Stimulated activated CD8-positive, alpha-beta memory T cell treated with anti-CD3 and anti-CD28 coated beads, Interleukin-12 subunit alpha, Interleukin-12 subunit beta, amount 100 ng/mL, for 24 hours (primary cell): Measurements from ENCODE around the gene AGAP1.
"Not testable (repeated sequence)": the region's sequence is repeated elsewhere in the genome, so short reads cannot be mapped to it uniquely, and the experiment has no call there.

Source experiments
- DNase-seq: peaks from one replicate; pipeline ENCODE4 v3.0.0-alpha.2; 2020; ENCODE audit errors: extremely low read depth

Gene AGAP1

DNA sequence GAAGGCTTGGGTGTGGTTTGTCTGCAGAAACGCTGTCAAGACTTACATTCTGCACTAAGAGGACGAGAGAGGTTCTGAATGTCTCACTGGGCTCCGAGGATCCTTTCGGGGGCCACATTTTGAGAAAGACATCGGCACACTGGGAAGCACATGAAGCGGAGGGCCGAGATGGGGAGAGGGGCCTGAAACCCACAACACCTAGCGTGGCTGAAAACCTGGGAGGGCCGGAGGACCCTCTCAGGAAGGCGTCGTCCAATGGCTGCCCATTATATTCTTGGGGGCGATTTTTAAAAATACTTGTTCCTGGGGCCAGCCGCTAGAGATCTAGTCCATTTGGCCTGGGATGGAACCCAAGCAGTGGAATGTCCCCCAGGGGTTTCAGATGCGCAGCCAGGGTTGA is 444.8 kb downstream of the AGAP1 start:
- no peak for DNase-seq

DNA sequence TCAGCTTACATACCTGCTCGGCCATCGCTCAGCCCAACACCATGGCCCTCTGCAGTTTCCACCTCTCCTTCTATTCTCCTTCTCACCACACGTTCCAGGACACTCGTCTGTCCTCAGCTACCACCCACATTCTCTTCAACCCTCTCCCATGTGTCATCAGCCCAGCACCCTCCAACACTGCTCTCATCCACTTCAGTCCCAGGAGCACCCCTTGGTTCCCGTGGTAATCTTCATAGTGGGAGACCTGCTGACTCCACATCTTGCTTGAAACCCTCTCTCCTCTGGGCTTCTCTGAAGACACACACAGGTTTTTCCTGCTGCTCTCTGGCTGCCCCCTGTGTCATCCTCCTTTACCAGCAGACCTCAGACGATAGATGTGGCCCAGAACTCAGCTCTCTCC is 445.6 kb downstream of the AGAP1 start:
- no peak for DNase-seq

DNA sequence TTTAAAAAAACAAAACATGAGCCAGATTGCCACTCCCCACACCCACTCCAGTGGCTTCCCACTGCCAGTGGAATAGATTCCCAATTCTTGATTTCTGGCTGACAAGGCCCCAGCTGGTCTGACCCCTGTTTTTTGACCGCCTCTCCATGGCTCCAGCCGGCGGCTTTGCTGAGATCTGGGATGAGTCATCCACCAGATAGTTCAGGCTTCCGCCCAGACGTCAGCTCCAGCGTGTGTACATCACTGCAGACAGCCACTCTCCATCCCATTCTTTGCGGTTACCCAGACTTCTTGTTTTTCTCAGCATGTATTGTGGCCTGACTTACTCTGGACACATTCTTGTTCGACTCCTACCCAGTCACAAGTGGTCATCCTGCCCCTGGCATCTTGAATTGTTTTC is 446.5 kb downstream of the AGAP1 start:
- no peak for DNase-seq

DNA sequence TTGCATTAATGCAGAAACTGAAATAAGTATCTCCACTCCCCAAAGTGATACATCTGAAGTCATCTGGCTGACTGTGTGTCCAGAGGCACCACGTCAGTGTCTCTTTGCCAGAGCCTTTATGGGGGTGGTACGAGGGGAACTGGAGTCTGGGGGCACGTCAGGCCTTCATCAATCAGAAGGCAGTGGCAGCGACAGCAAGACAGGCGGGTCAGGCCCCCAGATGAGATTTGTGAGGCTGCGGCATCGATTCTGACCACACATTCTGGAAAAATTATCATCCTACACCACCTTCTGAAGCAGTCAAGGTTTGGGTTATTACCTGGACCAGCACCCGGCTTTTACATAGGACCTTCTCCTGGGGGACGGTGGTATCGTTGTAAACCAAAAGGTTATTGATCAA is 450.7 kb downstream of the AGAP1 start:
- no peak for DNase-seq

DNA sequence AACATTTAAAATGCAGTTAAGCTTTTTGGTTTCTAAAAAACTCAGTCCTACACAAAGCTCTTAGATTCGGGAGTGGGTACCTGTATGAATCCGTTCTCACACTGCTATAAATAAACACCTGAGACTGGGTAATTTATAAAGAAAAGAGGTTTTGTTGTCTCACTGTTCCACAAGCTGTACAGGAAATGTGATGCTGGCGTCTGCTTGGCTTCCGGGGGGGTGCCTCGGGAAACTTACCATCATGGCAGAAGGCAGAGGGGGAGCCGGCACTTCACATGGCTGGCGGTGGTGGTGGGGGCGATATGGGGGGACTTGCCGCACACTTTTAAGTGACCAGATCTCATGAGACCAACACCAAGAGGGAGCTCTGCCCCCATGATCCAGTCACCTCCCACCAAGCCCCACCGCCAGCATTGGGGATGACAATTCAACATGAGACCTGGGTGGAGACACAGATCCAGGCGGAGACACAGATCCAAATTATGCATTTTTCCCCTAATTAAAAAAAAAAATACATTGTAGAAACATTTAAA is 451.8 kb downstream of the AGAP1 start:
- DNase-seq = no peak

DNA sequence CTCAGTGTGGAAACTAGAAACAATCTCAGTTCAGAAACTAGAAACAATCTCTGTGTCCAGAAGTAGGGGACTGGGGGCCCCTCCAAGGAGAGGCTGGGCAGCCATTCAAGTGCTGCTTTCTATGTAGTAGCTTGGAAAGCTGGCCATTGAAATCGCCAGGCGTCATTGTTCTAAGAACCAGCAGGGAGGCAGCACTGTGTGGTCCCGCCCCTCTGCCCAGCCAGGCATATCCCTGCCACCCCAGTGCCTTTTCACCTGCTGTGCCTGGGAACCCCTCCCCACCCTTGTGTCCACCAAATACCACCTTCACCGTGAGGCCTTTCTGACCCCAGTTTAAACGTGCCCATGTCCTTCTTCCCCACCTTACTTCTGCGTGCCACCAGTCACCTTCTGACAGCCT is 452.7 kb downstream of the AGAP1 start:
- DNase-seq = no peak

DNA sequence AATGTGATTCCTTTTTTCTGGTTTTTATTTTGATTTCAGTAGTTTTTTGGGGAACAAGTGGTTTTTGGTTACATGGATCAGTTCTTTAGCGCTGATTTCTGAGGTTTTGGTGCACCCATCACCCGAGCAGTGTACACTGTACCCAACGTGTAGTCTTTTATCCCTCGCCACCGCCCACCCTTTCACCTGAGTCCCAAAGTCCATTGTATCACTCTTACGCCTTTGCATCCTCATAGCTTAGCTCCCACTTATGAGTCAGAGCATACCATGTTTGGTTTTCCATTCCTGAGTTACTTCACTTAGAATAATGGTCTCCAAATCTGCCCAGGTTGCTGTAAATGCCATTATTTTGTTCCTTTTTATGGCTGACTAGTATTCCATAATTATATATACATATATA is 453.2 kb downstream of the AGAP1 start:
- not testable (repeated sequence) for DNase-seq

DNA sequence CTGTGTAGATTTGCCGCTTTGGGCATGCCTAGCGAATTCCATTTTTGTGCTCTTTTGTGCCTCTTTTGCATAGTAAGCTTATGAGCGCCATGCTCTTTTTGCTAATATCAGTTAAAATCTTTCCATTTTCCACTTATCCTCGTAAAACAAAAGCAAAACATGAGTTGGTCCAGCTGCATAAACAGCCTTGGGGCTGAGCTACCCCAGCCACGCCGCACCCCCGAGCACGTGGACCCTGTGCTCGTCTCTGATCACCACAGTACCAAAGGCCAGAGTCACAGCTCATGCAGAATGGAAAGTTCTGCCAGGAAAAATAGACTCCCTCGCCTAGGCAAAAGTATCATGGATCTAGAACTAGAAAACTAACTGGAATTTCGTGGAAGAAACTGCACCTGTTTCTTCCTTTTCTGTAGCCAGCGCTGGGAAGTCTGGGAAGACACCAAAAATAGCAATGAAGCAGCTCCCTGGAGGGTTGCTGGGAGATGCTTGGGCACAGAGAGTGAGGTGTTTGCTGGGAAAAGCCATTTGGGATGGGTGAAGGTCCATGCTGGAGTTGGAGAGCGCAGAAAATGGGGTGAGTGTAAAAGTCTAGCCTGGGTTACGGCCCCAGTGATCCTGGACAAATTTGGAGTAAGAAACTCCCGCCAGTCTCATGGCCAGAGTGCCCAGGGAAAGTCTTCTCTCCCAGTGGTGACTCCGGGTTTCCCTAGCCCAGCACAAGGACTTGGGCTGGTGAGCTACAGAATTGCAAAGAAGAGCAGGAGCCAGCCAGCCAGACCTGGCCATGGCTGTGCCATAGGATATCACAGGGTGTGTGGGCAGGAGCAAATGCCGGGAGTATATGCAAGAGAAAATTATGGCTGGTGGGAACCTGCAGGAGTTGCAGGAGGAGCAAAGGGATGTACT is 456.0 kb downstream of the AGAP1 start:
- DNase-seq = no peak

DNA sequence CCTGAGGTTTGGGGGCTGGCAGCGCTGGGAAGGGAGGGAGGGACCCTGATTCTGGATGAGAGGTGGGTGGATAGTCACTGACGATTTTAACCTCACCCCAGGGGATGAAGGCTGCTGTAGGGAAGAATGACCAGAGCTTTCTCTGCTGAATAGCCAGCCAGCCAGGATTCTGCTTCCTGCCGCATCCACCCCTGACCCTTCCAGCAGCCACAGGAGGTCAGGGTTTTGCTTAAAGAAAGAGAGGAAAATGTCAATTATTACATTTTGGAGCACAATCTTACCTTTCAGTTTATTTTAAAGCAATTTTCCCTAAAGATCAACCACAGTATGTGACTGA is 456.6 kb downstream of the AGAP1 start:
- DNase-seq = no peak

DNA sequence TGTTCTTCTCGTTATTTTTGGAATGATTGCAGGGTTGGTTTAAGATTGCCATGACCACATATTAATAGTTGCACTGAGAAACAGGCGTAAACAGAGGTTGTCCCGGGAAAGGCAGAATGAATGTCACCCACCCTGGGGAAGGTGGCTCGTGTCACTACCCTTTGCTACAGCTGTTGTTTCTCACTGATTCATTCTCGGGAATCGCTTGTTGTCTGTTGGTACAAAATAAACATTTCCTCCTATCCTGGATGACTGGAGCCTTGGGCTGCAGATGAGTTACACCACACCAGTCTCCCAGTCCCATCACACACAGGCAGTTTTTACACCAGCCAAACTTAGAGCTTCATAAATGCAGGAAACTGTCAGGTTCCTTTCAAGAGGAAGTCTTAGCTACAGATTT is 457.6 kb downstream of the AGAP1 start:
- no peak for DNase-seq

DNA sequence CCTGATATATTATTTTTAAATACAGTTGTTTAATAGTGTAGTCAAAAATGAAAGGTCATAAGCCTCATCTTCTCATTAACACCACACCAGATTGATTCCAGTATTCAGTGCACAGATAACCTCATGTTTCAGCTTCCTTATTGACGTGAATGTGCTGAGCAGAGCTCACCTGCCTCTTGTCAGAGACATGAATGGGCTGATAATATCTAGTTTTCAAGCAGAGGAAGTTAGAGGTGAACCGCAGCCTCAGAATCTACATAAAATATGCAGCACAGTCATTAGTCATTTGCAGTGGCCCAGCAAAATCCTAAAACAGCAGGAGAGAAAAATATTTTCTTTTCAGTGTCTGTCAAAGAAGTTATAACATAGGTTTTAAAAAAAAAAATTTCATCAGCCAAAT is 458.1 kb downstream of the AGAP1 start:
- DNase-seq = no peak

DNA sequence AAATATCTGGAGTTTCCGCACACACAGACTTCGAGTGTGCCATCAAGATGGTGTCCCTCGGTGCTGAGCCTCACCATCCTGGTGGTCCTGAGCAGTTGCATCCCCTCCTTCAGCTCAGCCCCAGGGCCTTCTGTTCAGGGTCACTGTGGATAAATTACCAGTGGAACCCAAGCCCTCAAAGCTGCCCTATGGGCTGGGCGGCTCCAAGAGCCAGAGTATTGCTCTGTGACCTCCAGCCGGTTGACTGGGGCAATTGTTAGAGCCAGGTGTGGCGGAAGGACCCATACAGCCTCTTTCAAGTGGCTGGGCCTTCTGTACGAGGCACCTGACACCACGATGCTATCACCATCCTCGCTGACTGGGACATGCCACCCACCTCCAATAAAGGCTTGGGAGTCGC is 458.9 kb downstream of the AGAP1 start:
- no peak for DNase-seq

DNA sequence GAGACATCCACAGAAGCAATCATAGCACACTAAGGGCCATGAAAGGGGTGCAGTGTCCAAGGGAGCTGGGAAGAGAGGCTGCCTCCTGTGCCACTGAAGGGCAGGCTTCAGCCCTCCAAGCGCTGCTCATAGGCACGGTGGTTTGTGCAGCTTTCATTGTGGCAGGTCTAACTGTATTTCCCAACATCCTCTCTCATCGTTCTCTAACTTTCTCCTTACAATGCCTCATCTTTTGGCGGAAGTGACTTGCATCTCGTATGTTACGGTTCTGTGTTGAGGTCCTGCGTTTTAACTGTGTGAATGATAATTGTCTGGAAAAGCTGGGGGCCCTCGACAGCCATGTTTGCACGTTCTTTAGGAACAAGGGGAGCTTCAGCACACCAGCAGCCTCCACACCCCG is 460.4 kb downstream of the AGAP1 start:
- DNase-seq = no peak

DNA sequence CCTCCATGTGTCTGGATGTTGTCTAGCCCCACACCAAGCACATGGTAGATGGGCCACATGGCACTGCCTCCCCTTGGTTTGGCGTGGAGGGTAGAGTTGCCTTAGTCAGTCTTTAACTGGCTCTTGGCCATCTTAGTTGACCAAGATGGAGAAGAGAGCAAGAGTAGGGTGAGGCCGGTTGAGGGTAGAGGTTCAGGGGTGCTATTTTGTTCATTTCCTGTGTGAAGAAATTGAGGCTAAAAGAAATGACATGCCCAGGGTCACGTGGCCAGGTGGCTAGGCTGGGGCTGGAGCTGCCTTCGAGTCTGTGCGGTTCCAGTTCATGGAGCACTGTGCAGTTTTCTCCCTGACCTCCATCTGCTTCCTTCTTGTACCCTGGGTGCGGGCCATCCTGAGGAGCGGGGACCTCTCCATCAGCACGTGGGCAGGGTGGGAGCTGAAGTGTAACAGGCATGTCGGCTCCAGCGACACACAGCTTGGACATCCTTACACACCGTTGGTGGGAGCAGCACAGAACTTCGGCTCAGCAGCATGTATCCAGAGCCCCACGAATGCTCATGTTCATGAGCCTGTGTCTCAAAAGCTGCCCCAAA is 461.1 kb downstream of the AGAP1 start:
- no peak for DNase-seq

DNA sequence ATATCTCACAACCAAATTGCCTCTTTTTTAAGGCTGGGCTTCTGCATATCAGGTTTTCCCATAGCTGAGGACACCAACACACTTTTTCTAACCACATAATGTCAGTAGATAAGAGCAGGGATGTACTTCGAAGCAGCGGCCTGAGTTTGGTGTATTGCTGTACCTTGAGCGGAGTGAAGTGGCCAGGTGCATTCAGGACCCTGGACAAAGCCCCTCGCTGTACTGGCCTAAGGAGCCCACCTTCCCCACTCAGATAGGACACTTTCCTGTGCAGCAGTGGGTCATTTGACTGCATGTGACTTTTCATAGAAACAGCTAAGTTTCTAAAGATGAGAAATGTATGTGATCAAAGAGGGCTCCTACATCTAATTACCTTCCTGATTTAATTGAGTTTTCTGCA is 461.8 kb downstream of the AGAP1 start:
- no peak for DNase-seq

DNA sequence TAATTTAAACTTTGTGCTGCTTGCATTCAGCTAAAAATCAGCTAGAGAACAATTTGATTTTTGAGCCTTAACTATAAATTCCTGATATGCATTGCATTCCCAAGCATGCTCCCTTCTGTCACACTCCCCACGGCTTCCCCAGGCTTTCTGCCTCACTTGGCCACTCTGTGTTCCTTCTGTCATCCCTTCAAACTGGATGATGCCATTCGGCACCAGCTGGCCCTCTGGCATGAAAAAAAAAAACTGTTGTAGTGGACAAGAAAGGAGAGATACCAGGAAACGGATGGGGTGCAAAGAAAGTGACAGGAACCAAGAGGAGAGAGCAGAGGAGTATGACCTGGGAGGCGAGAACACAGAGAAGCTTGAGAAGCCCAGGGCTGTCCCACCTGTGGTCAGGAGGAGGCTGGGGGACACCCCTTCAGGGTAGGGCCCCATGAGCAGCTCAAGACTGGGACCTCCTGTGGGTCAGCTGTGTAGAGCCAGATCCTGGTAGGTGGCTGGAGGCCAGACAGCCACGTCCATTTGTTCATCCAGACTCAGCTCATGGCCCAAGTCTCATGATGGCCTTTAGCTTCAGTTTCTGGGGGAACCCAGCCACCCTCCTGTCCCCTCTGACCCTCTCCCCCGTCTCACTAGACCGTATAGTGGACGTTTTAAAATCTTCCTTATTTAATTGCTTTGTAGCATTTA is 462.6 kb downstream of the AGAP1 start:
- DNase-seq = no peak

DNA sequence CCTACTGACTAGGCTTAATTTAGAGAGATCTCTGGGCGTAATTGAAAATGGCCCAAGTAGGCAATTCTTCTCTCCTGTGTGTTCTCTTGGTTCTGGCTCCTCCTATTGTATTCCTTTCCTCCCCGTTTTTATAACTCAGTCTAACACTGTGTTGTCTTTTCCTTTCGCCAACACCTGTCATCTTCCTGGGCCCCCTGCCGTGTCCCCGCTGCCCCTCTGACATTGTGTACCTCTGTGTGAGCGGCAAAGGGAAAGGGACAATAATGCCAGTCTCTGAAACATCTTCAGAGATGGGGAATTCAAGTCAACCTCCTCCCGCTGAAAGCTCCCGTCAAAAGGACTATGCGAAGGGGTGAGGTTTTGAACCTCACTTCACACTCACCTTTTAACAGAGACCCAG is 463.4 kb downstream of the AGAP1 start:
- no peak for DNase-seq

DNA sequence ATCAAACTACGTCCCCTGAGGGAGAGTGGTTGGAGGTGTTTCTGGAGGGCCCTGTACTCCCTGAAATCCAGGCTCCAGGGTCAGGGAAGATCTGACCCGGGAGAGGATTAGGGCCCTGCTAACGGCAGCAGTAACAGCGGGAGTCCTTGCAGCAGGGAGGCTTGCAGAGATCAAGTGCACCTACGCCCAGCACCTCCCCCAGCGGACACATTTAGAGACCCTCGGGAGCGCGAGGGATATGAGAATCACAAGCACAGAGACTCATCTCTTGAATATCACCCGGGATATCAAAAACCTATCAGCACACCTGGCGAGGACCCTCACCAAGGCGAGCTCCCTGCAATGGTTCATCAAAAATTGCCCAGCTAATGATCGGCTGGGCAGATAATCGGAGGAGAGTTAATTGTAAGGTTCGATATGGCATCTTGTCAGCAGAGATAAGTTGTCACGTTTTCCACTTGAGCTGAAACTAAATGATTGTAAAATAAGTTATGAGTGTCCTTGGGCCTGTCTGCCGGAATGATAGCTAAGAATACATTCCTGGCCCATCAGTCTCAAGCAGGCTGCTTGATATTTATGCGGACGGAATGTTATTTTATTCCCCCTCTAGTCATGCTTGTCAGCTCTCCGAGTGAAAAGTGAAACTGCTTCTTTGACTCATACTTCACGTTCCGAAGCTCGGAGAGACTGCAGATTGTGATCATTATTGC is 464.5 kb downstream of the AGAP1 start:
- DNase-seq = no peak

DNA sequence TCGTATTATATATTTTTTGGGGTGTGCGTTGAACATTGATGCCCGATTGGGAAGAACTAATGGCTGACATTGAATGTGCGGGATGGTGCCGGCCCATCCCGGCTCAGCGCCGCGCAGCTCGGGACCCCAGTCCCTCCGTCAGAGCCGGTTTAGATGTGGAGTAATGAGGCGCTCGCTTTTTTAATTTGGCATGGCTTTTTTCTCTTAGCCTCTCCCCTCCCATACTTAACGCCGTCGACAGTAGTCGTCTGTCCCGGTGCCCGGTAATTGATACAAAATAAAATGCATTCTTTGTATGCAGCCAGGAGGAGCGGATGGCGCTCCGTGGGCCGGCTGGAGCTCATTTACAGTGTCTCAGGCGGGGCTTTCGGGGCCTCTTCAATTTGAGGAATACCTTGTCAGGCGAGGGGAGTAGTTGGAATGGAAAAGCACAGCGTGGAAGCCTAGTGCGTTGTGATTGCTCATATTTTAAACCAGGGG is 465.1 kb downstream of the AGAP1 start:
- DNase-seq = no peak

DNA sequence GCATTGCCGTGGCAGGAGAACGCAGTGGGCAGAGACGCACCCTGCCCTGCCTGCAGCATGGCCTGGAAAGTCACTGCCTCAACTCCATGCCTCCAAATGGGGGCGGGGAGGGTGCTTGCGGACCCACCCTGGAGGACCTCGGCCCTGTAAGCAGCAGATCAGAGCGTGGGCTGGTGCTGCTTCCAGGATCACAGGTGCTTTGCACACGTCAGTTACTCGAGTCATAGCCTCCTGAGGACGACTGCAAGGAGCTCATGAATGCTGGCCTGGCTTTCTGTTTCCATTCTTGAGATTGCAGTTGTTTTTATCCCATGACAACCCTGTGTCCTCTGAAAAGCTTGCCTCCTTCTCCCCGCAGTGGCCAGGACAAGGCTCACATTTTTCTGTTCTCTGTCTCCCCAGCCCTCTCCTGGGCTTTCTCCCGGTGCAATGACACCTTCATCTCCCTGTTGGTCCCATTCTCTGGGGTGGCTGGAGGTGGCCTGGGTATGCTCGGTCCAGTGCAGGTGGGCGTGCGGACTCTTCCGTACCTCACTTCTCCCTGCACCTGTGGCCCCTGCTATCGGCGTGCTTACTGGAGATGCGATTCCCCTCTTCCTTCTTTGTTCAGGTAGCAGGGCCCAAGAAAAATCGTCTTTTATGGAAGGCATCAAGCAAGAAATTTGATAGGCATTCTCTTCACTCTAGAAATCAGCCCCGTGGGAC is 466.3 kb downstream of the AGAP1 start:
- DNase-seq = no peak
